ENCODE data around the gene GALNT15. TPM values are rescaled to one million over a fixed set of nuclear protein-coding genes. Genes with fewer than 3 reads are reported as not detected.

Gene GALNT15
- total RNA-seq, 3 donors from 2014 or later: 5.5 to 47.0 (median 12.5) TPM

GRCh38 chr3:16182612-16183011 is 8.1 kb downstream of the GALNT15 start:
- no peak for TF ChIP-seq CTCF (IDR thresholded peaks at IDR 0.05)
- no peak for ATAC-seq
- H3K4me1 ChIP-seq (ENCODE audit: low read depth): no peaks in the 10 kb centered on the region
- H3K4me3 ChIP-seq: no peak overlapping the region
- no peaks in the 10 kb centered on the region for H3K36me3 ChIP-seq (ENCODE audit: low read depth)
- H3K9me3 ChIP-seq: no peaks in the 10 kb centered on the region
- no peak for DNase-seq
- intact Hi-C loops (cut with DNase I, micrococcal nuclease): no loop called here

- TF ChIP-seq CTCF (IDR thresholded peaks at IDR 0.05): no peak
- intact Hi-C loops (cut with DNase I, micrococcal nuclease): no loop called here
Observed at GRCh38 chr3:16183082-16183481, 8.6 kb downstream of the GALNT15 start.

GRCh38 chr3:16183601-16184270 is 9.3 kb downstream of the GALNT15 start:
- intact Hi-C loops (cut with DNase I, micrococcal nuclease): no loop called here
- ATAC-seq: peak; percentile 40
- TF ChIP-seq CTCF (IDR thresholded peaks at IDR 0.05): no peak

More at GRCh38 chr3:16183082-16183481, 8.6 kb downstream of the GALNT15 start:
- H3K9me3 ChIP-seq: no peaks in the 10 kb centered on the region
- ATAC-seq (no peak), DNase-seq (no peak)
- H3K4me1 ChIP-seq (ENCODE audit: low read depth): no peaks in the 10 kb centered on the region
- no peak overlapping the region for H3K4me3 ChIP-seq
- no peaks in the 10 kb centered on the region for H3K36me3 ChIP-seq (ENCODE audit: low read depth)

GRCh38 chr3:16186086-16186485 is 11.6 kb downstream of the GALNT15 start:
- Histone ChIP-seq H3K4me1 (ENCODE audit: low read depth) (no peaks in the 10 kb centered on the region), H3K4me3 (no peak overlapping the region), H3K9me3 (no peaks in the 10 kb centered on the region), H3K36me3 (ENCODE audit: low read depth) (no peaks in the 10 kb centered on the region)
- DNase-seq: no peak
- intact Hi-C loops (cut with DNase I, micrococcal nuclease): no loop called here
- no peak for TF ChIP-seq CTCF (IDR thresholded peaks at IDR 0.05)
- ATAC-seq: no peak

More at GRCh38 chr3:16183601-16184270, 9.3 kb downstream of the GALNT15 start:
- H3K4me3 ChIP-seq: no peak overlapping the region
- no peaks in the 10 kb centered on the region for H3K4me1 ChIP-seq (ENCODE audit: low read depth)
- H3K9me3 ChIP-seq: no peaks in the 10 kb centered on the region
- H3K36me3 ChIP-seq (ENCODE audit: low read depth): no peaks in the 10 kb centered on the region
- DNase-seq: no peak

GRCh38 chr3:16186565-16186964 is 12.1 kb downstream of the GALNT15 start:
- DNase-seq (no peak), ATAC-seq (no peak)
- Histone ChIP-seq H3K4me3 (no peak overlapping the region), H3K4me1 (ENCODE audit: low read depth) (no peaks in the 10 kb centered on the region), H3K9me3 (no peaks in the 10 kb centered on the region), H3K36me3 (ENCODE audit: low read depth) (no peaks in the 10 kb centered on the region)
- intact Hi-C loops (cut with DNase I, micrococcal nuclease): no loop called here
- TF ChIP-seq CTCF (IDR thresholded peaks at IDR 0.05): no peak

All from mucosa of descending colon (tissue), 3 donors.